Measurements from ENCODE around the gene SLC22A6.
A peak's percentile ranks its signal among the peaks of the same experiment; 100 is the strongest.
"Not testable (repeated sequence)": the region's sequence is repeated elsewhere in the genome, so short reads cannot be mapped to it uniquely, and the experiment has no call there.

The SLC22A6 gene

GRCh38 chr11:62948765-62949320 lies 35.9 kb downstream of the SLC22A6 start:
- Histone ChIP-seq H3K27ac (ENCODE audit: extremely low read depth, low read depth, low read length) (no peak overlapping the region), H3K9me3 (ENCODE audit: control insufficient read depth, insufficient read depth, low read depth, low read length) (no peaks in the 10 kb centered on the region), H3K36me3 (ENCODE audit: control insufficient read depth in 2 of 2, insufficient read depth in 1 of 2, low read length in 2 of 2) (no peaks in the 10 kb centered on the region), H3K4me3 (ENCODE audit: low read depth, low read length) (no peak overlapping the region), H3K4me1 (ENCODE audit: control insufficient read depth, insufficient read depth, low read length) (no peaks in the 10 kb centered on the region)
- CTCF ChIA-PET: interaction anchor here (0.9 kb wide), 1 partner anchor 26 kb away, joined by 3 read pairs; no protein-coding TSS in a partner anchor
- TF ChIP-seq KLF1 (tag by site-specific recombination; IDR thresholded peaks at IDR 0.05) (no peak), ZNF596 (tag by site-specific recombination; IDR thresholded peaks at IDR 0.05) (no peak), HIC1 (tag by site-specific recombination; IDR thresholded peaks at IDR 0.05) (no peak), ZBTB26 (tag by site-specific recombination; optimal IDR thresholded peaks at IDR 0.05) (no peak)
- TF ChIP-seq, protein P1, sequence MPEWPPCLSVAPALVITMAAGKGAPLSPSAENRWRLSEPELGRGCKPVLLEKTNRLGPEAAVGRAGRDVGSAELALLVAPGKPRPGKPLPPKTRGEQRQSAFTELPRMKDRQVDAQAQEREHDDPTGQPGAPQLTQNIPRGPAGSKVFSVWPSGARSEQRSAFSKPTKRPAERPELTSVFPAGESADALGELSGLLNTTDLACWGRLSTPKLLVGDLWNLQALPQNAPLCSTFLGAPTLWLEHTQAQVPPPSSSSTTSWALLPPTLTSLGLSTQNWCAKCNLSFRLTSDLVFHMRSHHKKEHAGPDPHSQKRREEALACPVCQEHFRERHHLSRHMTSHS (tag by site-specific recombination; IDR thresholded peaks at IDR 0.05): no peak
- POLR2A ChIA-PET: interaction anchor here (0.6 kb wide), 1 partner anchor 9 kb away, joined by 3 read pairs; no protein-coding TSS in a partner anchor

- CTCF ChIA-PET: interaction anchor here (2.3 kb wide), 1 partner anchor 40 kb away, joined by 9 read pairs; no protein-coding TSS in a partner anchor
- H3K4me3 ChIP-seq (ENCODE audit: low read depth, low read length); H3K4me1 ChIP-seq (ENCODE audit: control insufficient read depth, insufficient read depth, low read length); H3K9me3 ChIP-seq (ENCODE audit: control insufficient read depth, insufficient read depth, low read depth, low read length); H3K36me3 ChIP-seq (ENCODE audit: control insufficient read depth in 2 of 2, insufficient read depth in 1 of 2, low read length in 2 of 2); H3K27ac ChIP-seq (ENCODE audit: extremely low read depth, low read depth, low read length): not testable (repeated sequence)
- TF ChIP-seq SETDB1 (IDR thresholded peaks at IDR 0.05; ENCODE audit: insufficient read length, low read length): peak; percentile 18
- POLR2A ChIA-PET: interaction anchor here (0.6 kb wide), 1 partner anchor 13 kb away, joined by 3 read pairs; no protein-coding TSS in a partner anchor
These were observed 39.2 kb downstream of the SLC22A6 start for GRCh38 chr11:62945538-62945937.

GRCh38 chr11:62937528-62937927 lies 47.2 kb downstream of the SLC22A6 start:
- H3K27ac ChIP-seq (ENCODE audit: extremely low read depth, low read depth, low read length); H3K4me3 ChIP-seq (ENCODE audit: low read depth, low read length); H3K4me1 ChIP-seq (ENCODE audit: control insufficient read depth, insufficient read depth, low read length); H3K9me3 ChIP-seq (ENCODE audit: control insufficient read depth, insufficient read depth, low read depth, low read length); H3K36me3 ChIP-seq (ENCODE audit: control insufficient read depth in 2 of 2, insufficient read depth in 1 of 2, low read length in 2 of 2); POLR2A ChIA-PET: not testable (repeated sequence)
- TF ChIP-seq SETDB1 (IDR thresholded peaks at IDR 0.05; ENCODE audit: insufficient read length, low read length): peak; percentile 81
- TF ChIP-seq EGR2 (tag by site-specific recombination; IDR thresholded peaks at IDR 0.05; ENCODE audit: low read depth): peak; percentile 16; the same call in 1 of the 2 replicates
- CTCF ChIA-PET: interaction anchor here (0.8 kb wide), 1 partner anchor 16 kb away, joined by 3 read pairs; the partner anchor contains the start of gene CHRM1

DNA sequence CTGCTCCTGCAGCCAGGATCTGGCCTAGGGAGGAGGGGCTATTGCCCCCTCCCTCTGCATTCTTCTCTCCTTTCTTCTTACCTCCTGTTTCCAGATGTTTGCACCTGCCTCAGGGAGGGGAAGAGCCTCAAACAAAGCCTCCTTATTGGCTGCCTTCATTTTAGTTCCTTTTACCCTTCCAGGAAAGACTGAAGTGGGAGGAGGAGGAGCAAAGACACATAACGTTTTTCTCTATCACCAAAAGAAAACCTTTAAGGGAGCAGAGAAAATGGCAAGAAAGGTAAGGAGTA lies 50.3 kb downstream of the SLC22A6 start:
- no peaks in the 10 kb centered on the region for H3K4me1 ChIP-seq (ENCODE audit: control insufficient read depth, insufficient read depth, low read length)
- POLR2A ChIA-PET: no interaction called here
- CTCF ChIA-PET: interaction anchor here (1.2 kb wide), 1 partner anchor 86 kb away, joined by 3 read pairs; no protein-coding TSS in a partner anchor
- no peaks in the 10 kb centered on the region for H3K9me3 ChIP-seq (ENCODE audit: control insufficient read depth, insufficient read depth, low read depth, low read length)
- no peak overlapping the region for H3K4me3 ChIP-seq (ENCODE audit: low read depth, low read length)
- H3K36me3 ChIP-seq (ENCODE audit: control insufficient read depth in 2 of 2, insufficient read depth in 1 of 2, low read length in 2 of 2): no peaks in the 10 kb centered on the region
- H3K27ac ChIP-seq (ENCODE audit: extremely low read depth, low read depth, low read length): no peak overlapping the region
- TF ChIP-seq PRDM4 (tag by site-specific recombination; IDR thresholded peaks at IDR 0.05): no peak
- no peak for TF ChIP-seq ZSCAN23 (tag by site-specific recombination; IDR thresholded peaks at IDR 0.05)
- TF ChIP-seq ZNF2 (tag by site-specific recombination; IDR thresholded peaks at IDR 0.05): no peak
- no peak for TF ChIP-seq ZNF704 (tag by site-specific recombination; IDR thresholded peaks at IDR 0.05)
- TF ChIP-seq TCF7L2 (IDR thresholded peaks at IDR 0.05; ENCODE audit: borderline replicate concordance, low read depth, low read length): no peak
